ENCODE results near the gene RICTOR.
A peak's percentile ranks its signal among the peaks of the same experiment; 100 is the strongest.

DNA sequence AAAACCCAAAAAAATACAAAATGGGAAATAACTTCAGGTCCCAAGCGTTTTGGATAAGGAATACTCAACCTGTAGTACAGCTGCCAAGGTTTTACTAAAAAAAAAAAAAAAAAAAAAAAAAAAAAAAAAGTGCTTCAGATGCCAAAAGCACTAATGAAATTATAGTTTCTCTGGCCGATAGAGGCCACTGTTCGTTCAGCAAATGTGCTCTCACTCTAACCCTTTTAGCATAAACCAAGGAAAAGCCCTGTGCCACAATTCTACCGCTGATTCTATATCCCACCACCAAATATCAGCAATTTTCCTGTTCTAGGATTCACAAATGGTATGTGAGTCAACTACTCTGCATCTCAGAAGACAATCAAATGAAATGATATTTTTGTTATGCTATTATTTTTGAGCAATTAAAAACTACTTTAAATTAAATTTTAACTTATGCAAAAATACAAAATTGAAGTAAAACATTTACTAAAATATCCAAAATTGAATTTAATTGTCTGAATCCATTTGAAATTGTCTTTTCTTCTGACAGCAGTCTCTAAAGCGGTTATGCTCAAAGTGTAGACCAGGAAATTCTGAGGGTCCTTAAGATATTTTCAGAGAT is 79.8 kb downstream of the RICTOR start:
- TF ChIP-seq POLR2A (IDR thresholded peaks at IDR 0.05) (no peak), POLR2AphosphoS5 (IDR thresholded peaks at IDR 0.05) (no peak), EP300 (IDR thresholded peaks at IDR 0.05) (no peak)
- TF ChIP-seq, protein P1, sequence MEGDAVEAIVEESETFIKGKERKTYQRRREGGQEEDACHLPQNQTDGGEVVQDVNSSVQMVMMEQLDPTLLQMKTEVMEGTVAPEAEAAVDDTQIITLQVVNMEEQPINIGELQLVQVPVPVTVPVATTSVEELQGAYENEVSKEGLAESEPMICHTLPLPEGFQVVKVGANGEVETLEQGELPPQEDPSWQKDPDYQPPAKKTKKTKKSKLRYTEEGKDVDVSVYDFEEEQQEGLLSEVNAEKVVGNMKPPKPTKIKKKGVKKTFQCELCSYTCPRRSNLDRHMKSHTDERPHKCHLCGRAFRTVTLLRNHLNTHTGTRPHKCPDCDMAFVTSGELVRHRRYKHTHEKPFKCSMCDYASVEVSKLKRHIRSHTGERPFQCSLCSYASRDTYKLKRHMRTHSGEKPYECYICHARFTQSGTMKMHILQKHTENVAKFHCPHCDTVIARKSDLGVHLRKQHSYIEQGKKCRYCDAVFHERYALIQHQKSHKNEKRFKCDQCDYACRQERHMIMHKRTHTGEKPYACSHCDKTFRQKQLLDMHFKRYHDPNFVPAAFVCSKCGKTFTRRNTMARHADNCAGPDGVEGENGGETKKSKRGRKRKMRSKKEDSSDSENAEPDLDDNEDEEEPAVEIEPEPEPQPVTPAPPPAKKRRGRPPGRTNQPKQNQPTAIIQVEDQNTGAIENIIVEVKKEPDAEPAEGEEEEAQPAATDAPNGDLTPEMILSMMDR (IDR thresholded peaks at IDR 0.05) = peak in 3 of 4 experiments; percentile 30 to 57 (median 38)
